ENCODE data around the gene CISH.

GRCh38 chr3:50592568-50592967 is 19.0 kb downstream of the CISH start:
- TF ChIP-seq JUND (IDR thresholded peaks at IDR 0.05) (no peak), CTCF (IDR thresholded peaks at IDR 0.05; ENCODE audit: low read depth, low read length, missing input control) (no peak), RAD21 (IDR thresholded peaks at IDR 0.05) (no peak), HNF4G (IDR thresholded peaks at IDR 0.05) (no peak), GABPA (IDR thresholded peaks at IDR 0.05 in 1 of 2, conservative IDR thresholded peaks at IDR 0.05 in 1 of 2) (no peak), REST (IDR thresholded peaks at IDR 0.05) (no peak), ATF3 (IDR thresholded peaks at IDR 0.05) (no peak), TAF1 (conservative IDR thresholded peaks at IDR 0.05) (no peak), YY1 (IDR thresholded peaks at IDR 0.05) (no peak), FOXA1 (IDR thresholded peaks at IDR 0.05) (no peak), MAX (IDR thresholded peaks at IDR 0.05) (no peak)

Data from liver (tissue), 3 donors.